Liver (tissue), 9 donors: ENCODE data around the gene AVPR1B. TPM values are rescaled to one million over a fixed set of nuclear protein-coding genes. Genes with fewer than 3 reads are reported as not detected.

Source experiments
- DNase-seq: peaks from one replicate; pipeline ENCODE4 v3.0.0-alpha.2; 2017; ENCODE audit warnings: low spot score
- H3K27ac ChIP-seq, 2 donors: one replicate each; pipeline ENCODE4 v1.7.0; 2013; ENCODE audit warnings: inconsistent platforms in 2 of 2, low read length in 2 of 2, control low read depth in 1 of 2, low read depth in 1 of 2, mild to moderate bottlenecking in 1 of 2
- H3K27me3 ChIP-seq, 4 donors: one replicate each; pipeline versions ENCODE4 v1.6.1 to v1.7.0; 2013; ENCODE audit warnings: low read length in 3 of 4, inconsistent platforms in 1 of 4, mild to moderate bottlenecking in 1 of 4, moderate library complexity in 1 of 4; ENCODE audit not compliant: control insufficient read depth in 4 of 4, insufficient read depth in 4 of 4
- H3K36me3 ChIP-seq, 4 donors: one replicate each; pipeline versions ENCODE4 v1.6.1 to v1.7.0; 2013; ENCODE audit warnings: low read length in 3 of 4, mild to moderate bottlenecking in 3 of 4, low read depth in 1 of 4, moderate library complexity in 1 of 4; ENCODE audit not compliant: control insufficient read depth in 4 of 4, insufficient read depth in 3 of 4
- H3K4me1 ChIP-seq, 4 donors: one replicate each; pipeline versions ENCODE4 v1.6.1 to v1.7.0; 2013; ENCODE audit warnings: low read length in 3 of 4, mild to moderate bottlenecking in 3 of 4, moderate library complexity in 1 of 4; ENCODE audit not compliant: control insufficient read depth in 4 of 4, insufficient read depth in 4 of 4
- H3K4me3 ChIP-seq, 3 donors: one replicate each; pipeline versions ENCODE4 v1.6.1 to v1.7.0; 2013; ENCODE audit warnings: low read length in 3 of 3, control low read depth in 1 of 3, low read depth in 1 of 3, mild to moderate bottlenecking in 1 of 3
- H3K9ac ChIP-seq, 2 donors: one replicate each; pipeline ENCODE4 v1.7.0; 2013; ENCODE audit warnings: low read length in 2 of 2, mild to moderate bottlenecking in 2 of 2, moderate library complexity in 2 of 2, control low read depth in 1 of 2, low read depth in 1 of 2
- H3K9me3 ChIP-seq, 4 donors: one replicate each; pipeline versions ENCODE4 v1.6.1 to v1.7.0; 2013; ENCODE audit warnings: low read length in 3 of 4; ENCODE audit not compliant: control insufficient read depth in 4 of 4
- ATF3 ChIP-seq: IDR thresholded peaks from 2 replicates; pipeline ENCODE4 v1.6.1; 2016; ENCODE audit warnings: antibody characterized with exemption
- CTCF ChIP-seq: fragments of 150-350 bp; IDR thresholded peaks from 2 replicates; pipeline ENCODE4 v1.5.1; 2017; ENCODE audit warnings: improper control_type of control experiment, low read depth, low read length; ENCODE audit not compliant: missing input control
- EGR1 ChIP-seq, 2 donors: IDR thresholded peaks; 2 replicates each; pipeline ENCODE4 v1.6.1; 2016 to 2018; ENCODE audit warnings: antibody characterized with exemption in 2 of 2, low read depth in 2 of 2
- FOXA1 ChIP-seq: IDR thresholded peaks from 2 replicates; pipeline ENCODE4 v1.6.1; 2016; ENCODE audit warnings: antibody characterized with exemption
- FOXA2 ChIP-seq: IDR thresholded peaks from 2 replicates; pipeline ENCODE4 v1.6.1; 2016; ENCODE audit warnings: antibody characterized with exemption
- GABPA ChIP-seq, 2 donors: IDR thresholded peaks in 1 of 2; conservative IDR thresholded peaks in 1 of 2; 2 replicates each; pipeline ENCODE4 v1.6.1; 2016; ENCODE audit warnings: antibody characterized with exemption in 2 of 2, mild to moderate bottlenecking in 1 of 2, moderate library complexity in 1 of 2
- HNF4A ChIP-seq, 2 donors: conservative IDR thresholded peaks; 2 replicates each; pipeline ENCODE4 v1.6.1; 2016; ENCODE audit warnings: antibody characterized with exemption in 2 of 2, mild to moderate bottlenecking in 2 of 2
- HNF4G ChIP-seq: IDR thresholded peaks from 2 replicates; pipeline ENCODE4 v1.6.1; 2016; ENCODE audit warnings: antibody characterized with exemption
- JUND ChIP-seq, 2 donors: IDR thresholded peaks; 2 replicates each; pipeline ENCODE4 v1.6.1; 2016; ENCODE audit warnings: antibody characterized with exemption in 2 of 2
- MAX ChIP-seq: IDR thresholded peaks from 2 replicates; pipeline ENCODE4 v1.6.1; 2016; ENCODE audit warnings: antibody characterized with exemption
- NR2F2 ChIP-seq: IDR thresholded peaks from 2 replicates; pipeline ENCODE4 v1.6.1; 2016; ENCODE audit warnings: antibody characterized with exemption
- RAD21 ChIP-seq, 2 donors: IDR thresholded peaks; 2 replicates each; pipeline ENCODE4 v1.6.1; 2016; ENCODE audit warnings: antibody characterized with exemption in 2 of 2, mild to moderate bottlenecking in 2 of 2
- REST ChIP-seq: IDR thresholded peaks from 2 replicates; pipeline ENCODE4 v1.6.1; 2016; ENCODE audit warnings: antibody characterized with exemption, mild to moderate bottlenecking
- RXRA ChIP-seq, 2 donors: IDR thresholded peaks; 2 replicates each; pipeline ENCODE4 v1.6.1; 2017 to 2018; ENCODE audit warnings: antibody characterized with exemption in 2 of 2, mild to moderate bottlenecking in 1 of 2
- SP1 ChIP-seq: IDR thresholded peaks from 2 replicates; pipeline ENCODE4 v1.6.1; 2018; ENCODE audit warnings: antibody characterized with exemption, mild to moderate bottlenecking
- TAF1 ChIP-seq: conservative IDR thresholded peaks from 2 replicates; pipeline ENCODE4 v1.6.1; 2016; ENCODE audit warnings: antibody characterized with exemption, mild to moderate bottlenecking
- YY1 ChIP-seq: IDR thresholded peaks from 2 replicates; pipeline ENCODE4 v1.6.1; 2016; ENCODE audit warnings: antibody characterized with exemption, mild to moderate bottlenecking
- ZBTB33 ChIP-seq: IDR thresholded peaks from 2 replicates; pipeline ENCODE4 v1.6.1; 2016; ENCODE audit warnings: antibody characterized with exemption
- WGBS: extraction: QIAGEN DNeasy Blood & Tissue Kit; methylation state at CpG from one replicate; pipeline ENCODE4 v1.1.7; 2013; 5-methylcytosine and 5-hydroxymethylcytosine counted together
- polyA plus RNA-seq, 2 donors: library from polyadenylated mRNA; stranded (reverse) in 1 of 2; unstranded in 1 of 2; fragments of 200-250 nt in 1 of 2; fragments of >200 nt in 1 of 2; fragmentation: Nextera tagmentation in 1 of 2; extraction: Ambion mirVana in 1 of 2; gene quantifications; one replicate each; pipeline versions ENCODE4 v1.2.1 to v1.2.3, GENCODE V29; 2013 to 2015
- total RNA-seq, 2 donors: library from RNA; depleted of rRNA; stranded (reverse); fragments of >200 nt; gene quantifications; one replicate each; pipeline ENCODE4 v1.2.3, GENCODE V29; 2014
- donor health status: healthy.
- donor health status: healthy.
- donor health status: healthy.
- donor health status: healthy.
- donor health status: healthy.

AVPR1B gene
- total and polyA plus RNA-seq, 4 donors = not detected

GRCh38 chr1:206133751-206134415 lies 16.7 kb upstream of the AVPR1B start:
- H3K4me3 ChIP-seq = no peak overlapping the region
- H3K9me3 ChIP-seq = no peaks in the 10 kb centered on the region
- 81% methylated on average over 7 of the region's 7 CpGs for WGBS
- H3K9ac ChIP-seq = no peak overlapping the region
- TF ChIP-seq JUND (IDR thresholded peaks at IDR 0.05) (no peak), FOXA2 (no peak), NR2F2 (no peak), RXRA (IDR thresholded peaks at IDR 0.05) (no peak)
- no peak overlapping the region for H3K27ac ChIP-seq
- no peak for DNase-seq
- no peaks in the 10 kb centered on the region for H3K4me1 ChIP-seq
- H3K27me3 ChIP-seq = no peaks in the 10 kb centered on the region
- no peaks in the 10 kb centered on the region for H3K36me3 ChIP-seq

GRCh38 chr1:206131037-206131436 lies 13.8 kb upstream of the AVPR1B start:
- no peak overlapping the region for H3K4me3 ChIP-seq
- WGBS = 78% methylated on average over 7 of the region's 7 CpGs
- TF ChIP-seq RAD21 (IDR thresholded peaks at IDR 0.05) (no peak), ATF3 (no peak), REST (no peak), RXRA (IDR thresholded peaks at IDR 0.05) (no peak), HNF4G (no peak), SP1 (no peak), TAF1 (no peak), FOXA1 (no peak), GABPA (IDR thresholded peaks at IDR 0.05 in 1 of 2, conservative IDR thresholded peaks at IDR 0.05 in 1 of 2) (no peak), MAX (no peak), JUND (IDR thresholded peaks at IDR 0.05) (no peak), YY1 (no peak), NR2F2 (no peak), CTCF (no peak), ZBTB33 (no peak), FOXA2 (no peak), HNF4A (conservative IDR thresholded peaks at IDR 0.05) (no peak), EGR1 (IDR thresholded peaks at IDR 0.05; ENCODE audit: low read depth in 2 of 2) (no peak)
- no peaks in the 10 kb centered on the region for H3K36me3 ChIP-seq
- no peak overlapping the region for H3K27ac ChIP-seq
- H3K4me1 ChIP-seq = no peaks in the 10 kb centered on the region
- no peak for DNase-seq
- H3K9me3 ChIP-seq = no peaks in the 10 kb centered on the region
- H3K27me3 ChIP-seq = no peaks in the 10 kb centered on the region
- H3K9ac ChIP-seq = no peak overlapping the region
